ENCODE measurements around the gene PTBP2.
"Not testable (repeated sequence)": the region's sequence is repeated elsewhere in the genome, so short reads cannot be mapped to it uniquely, and the experiment has no call there.

Gene PTBP2

GRCh38 chr1:96749618-96750017 lies 28.0 kb downstream of the PTBP2 start:
- Histone ChIP-seq H3K4me3 (replicated peaks; ENCODE audit: low read depth, low read length) (no peak overlapping the region), H3K36me3 (ENCODE audit: control insufficient read depth, insufficient read depth, low read length) (peaks cover 3% of the 10 kb centered on the region), H3K27me3 (replicated peaks; ENCODE audit: control insufficient read depth, insufficient read depth, low read length) (no peaks in the 10 kb centered on the region)
- TF ChIP-seq CTCF (IDR thresholded peaks at IDR 0.05; ENCODE audit: insufficient read depth, low read length, poor library complexity, severe bottlenecking): no peak
- no peak for DNase-seq (ENCODE audit: extremely low read depth, insufficient read length)

- H3K36me3 ChIP-seq (ENCODE audit: control insufficient read depth, insufficient read depth, low read length): peaks cover 3% of the 10 kb centered on the region
- H3K4me3 ChIP-seq (replicated peaks; ENCODE audit: low read depth, low read length): no peak overlapping the region
- no peak for DNase-seq (ENCODE audit: extremely low read depth, insufficient read length)
- no peak for TF ChIP-seq CTCF (IDR thresholded peaks at IDR 0.05; ENCODE audit: insufficient read depth, low read length, poor library complexity, severe bottlenecking)
- no peaks in the 10 kb centered on the region for H3K27me3 ChIP-seq (replicated peaks; ENCODE audit: control insufficient read depth, insufficient read depth, low read length)
Measured at GRCh38 chr1:96752394-96752793, 30.8 kb downstream of the PTBP2 start.

- no peak for TF ChIP-seq CTCF (IDR thresholded peaks at IDR 0.05; ENCODE audit: insufficient read depth, low read length, poor library complexity, severe bottlenecking)
- DNase-seq (ENCODE audit: extremely low read depth, insufficient read length): no peak
- no peaks in the 10 kb centered on the region for H3K27me3 ChIP-seq (replicated peaks; ENCODE audit: control insufficient read depth, insufficient read depth, low read length)
- H3K36me3 ChIP-seq (ENCODE audit: control insufficient read depth, insufficient read depth, low read length): peaks cover 3% of the 10 kb centered on the region
- H3K4me3 ChIP-seq (replicated peaks; ENCODE audit: low read depth, low read length): no peak overlapping the region
Measured at GRCh38 chr1:96756789-96757188, 35.2 kb downstream of the PTBP2 start.

- not testable (repeated sequence) for DNase-seq (ENCODE audit: extremely low read depth, insufficient read length); H3K27me3 ChIP-seq (replicated peaks; ENCODE audit: control insufficient read depth, insufficient read depth, low read length); H3K36me3 ChIP-seq (ENCODE audit: control insufficient read depth, insufficient read depth, low read length); H3K4me3 ChIP-seq (replicated peaks; ENCODE audit: low read depth, low read length)
Measured at GRCh38 chr1:96762586-96762985, 41.0 kb downstream of the PTBP2 start.

GRCh38 chr1:96763514-96763913 lies 41.9 kb downstream of the PTBP2 start:
- H3K4me3 ChIP-seq (replicated peaks; ENCODE audit: low read depth, low read length): no peak overlapping the region
- no peak for DNase-seq (ENCODE audit: extremely low read depth, insufficient read length)
- H3K27me3 ChIP-seq (replicated peaks; ENCODE audit: control insufficient read depth, insufficient read depth, low read length): no peaks in the 10 kb centered on the region
- no peak for TF ChIP-seq CTCF (IDR thresholded peaks at IDR 0.05; ENCODE audit: insufficient read depth, low read length, poor library complexity, severe bottlenecking)
- H3K36me3 ChIP-seq (ENCODE audit: control insufficient read depth, insufficient read depth, low read length): no peaks in the 10 kb centered on the region

- Histone ChIP-seq H3K36me3 (ENCODE audit: control insufficient read depth, insufficient read depth, low read length) (no peaks in the 10 kb centered on the region), H3K27me3 (replicated peaks; ENCODE audit: control insufficient read depth, insufficient read depth, low read length) (no peaks in the 10 kb centered on the region), H3K4me3 (replicated peaks; ENCODE audit: low read depth, low read length) (no peak overlapping the region)
- no peak for DNase-seq (ENCODE audit: extremely low read depth, insufficient read length)
- no peak for TF ChIP-seq CTCF (IDR thresholded peaks at IDR 0.05; ENCODE audit: insufficient read depth, low read length, poor library complexity, severe bottlenecking)
Measured at GRCh38 chr1:96764469-96764868, 42.9 kb downstream of the PTBP2 start.
